Right hindlimb (tissue), 1 donor: ENCODE data around the gene KIAA0232.
"Not testable (repeated sequence)": the region's sequence is repeated elsewhere in the genome, so short reads cannot be mapped to it uniquely, and the experiment has no call there.

Source experiments
- DNase-seq: peaks from one replicate; pipeline ENCODE4 v3.0.0-alpha.2; 2018

Gene KIAA0232

DNA sequence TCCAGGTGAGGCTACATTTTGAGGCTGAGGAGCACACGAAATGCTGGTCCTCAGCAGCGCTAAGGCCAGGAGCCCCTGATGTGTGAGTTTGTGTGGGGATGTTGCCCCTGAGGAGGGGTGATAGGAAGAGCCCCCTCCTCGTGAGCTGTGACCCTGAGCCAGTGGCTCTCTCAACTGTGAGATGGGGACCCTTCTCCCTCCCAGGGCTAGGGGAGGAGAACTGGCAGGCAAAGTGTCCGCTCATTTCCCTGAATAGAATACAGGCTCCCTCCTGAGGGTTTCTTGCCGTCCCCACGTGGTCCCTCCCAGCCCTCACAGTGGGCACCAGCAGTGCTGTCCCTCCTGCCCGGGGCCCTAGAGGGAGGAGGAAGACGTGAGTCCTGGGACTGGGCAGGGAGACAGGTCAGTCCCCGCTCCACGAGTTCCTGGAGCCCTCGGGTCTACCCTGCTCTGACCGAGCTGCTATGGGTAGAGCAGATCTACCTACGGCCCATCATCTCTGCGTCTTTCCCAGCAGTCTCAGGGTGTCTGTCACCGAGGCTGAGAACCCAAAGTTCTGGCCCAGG, 106.1 kb downstream of the KIAA0232 start:
- no peak for DNase-seq

DNA sequence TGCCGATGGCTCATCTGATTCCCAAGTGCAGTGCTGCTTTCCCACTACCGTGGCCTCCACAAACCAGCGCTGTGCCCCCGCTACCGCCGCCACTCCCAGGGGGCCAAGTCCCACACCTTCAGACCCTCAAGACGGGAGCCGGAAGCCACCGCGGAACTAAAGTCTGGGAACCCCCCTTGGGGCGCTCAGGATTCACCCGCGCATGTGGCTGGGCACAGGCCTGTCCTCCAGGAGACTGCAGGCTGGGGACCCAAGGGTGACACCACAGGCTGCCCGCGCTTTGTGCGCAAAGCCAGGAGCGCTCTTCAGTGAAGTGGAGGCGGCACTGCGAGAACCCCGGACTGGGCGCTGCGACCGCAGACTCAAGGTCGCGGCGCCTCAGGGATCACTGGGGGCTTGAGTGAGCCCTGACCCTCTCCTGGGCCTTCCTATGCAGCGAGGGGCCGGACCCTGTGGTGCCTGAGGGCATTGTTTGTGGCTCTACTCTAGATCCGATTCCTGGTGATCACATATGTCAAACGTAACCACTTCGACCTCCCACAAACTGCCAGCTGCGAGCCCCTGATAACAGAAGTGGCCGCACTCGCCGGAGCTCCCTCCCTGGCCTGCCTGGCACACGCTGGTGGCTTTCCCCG, 106.7 kb downstream of the KIAA0232 start:
- no peak for DNase-seq

DNA sequence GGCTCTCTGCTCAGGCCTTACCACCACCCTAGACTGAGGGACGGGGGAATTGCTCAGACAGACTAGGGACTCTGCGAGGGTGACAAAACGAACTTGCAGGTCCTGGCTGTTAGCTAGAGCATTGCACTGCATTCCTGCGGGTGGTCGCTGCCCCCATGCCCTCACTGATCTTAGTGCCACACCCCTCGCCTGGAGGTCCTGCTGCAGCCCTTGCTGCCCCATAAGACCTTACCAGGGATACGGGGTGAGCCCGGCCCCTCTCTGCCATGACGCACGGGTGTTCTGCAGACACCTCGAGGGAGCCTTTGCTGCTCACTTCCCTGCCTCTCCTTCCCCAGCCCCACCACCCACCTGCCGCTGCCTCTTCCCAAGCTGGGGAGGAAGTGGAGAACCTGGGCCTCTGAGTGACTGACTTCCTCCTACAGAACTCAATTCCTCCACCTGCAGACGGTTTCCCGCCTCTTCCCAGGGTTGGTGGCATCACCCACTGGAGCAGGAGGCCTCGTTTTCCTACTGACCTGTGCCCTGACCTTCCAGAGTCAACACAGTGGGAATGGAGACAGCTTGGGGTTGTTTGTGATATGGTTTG, 107.3 kb downstream of the KIAA0232 start:
- DNase-seq = no peak

DNA sequence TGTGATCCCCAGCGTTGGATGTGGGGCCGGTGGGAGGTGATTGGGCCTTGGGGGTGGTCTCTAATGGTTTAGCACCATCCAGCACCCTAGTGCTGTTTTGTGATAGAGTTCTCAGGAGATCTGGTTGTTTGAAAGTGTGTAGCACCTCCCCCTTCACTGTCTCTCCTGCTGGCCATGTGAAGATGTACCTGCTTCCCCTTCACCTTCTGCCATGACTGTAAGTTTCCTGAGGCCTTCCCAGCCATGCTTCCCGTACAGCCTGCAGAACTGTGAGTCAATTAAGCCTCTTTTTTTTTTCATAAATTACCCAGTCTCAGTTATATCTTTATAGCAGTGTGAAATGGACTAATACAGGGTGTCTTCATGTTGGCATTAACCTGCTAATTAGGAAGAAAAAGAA, 107.8 kb downstream of the KIAA0232 start:
- no peak for DNase-seq

DNA sequence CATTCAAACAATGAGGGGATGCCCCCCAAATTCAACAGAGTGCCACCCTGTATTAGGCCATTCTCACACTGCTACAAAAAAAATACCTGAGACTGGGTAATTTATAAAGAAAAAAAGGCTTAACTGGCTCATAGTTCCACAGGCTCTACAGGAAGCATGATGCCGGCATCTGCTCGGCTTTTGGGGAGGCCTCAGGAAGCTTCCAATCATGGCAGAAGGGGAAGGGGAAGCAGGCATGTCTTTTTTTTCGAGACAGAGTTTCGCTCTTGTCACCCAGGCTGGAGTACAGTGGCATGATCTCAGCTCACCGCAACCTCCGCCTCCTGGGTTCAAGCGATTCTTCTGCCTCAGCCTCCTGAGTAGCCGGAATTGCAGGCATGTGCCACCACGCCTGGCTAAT, 108.4 kb downstream of the KIAA0232 start:
- DNase-seq = not testable (repeated sequence)

DNA sequence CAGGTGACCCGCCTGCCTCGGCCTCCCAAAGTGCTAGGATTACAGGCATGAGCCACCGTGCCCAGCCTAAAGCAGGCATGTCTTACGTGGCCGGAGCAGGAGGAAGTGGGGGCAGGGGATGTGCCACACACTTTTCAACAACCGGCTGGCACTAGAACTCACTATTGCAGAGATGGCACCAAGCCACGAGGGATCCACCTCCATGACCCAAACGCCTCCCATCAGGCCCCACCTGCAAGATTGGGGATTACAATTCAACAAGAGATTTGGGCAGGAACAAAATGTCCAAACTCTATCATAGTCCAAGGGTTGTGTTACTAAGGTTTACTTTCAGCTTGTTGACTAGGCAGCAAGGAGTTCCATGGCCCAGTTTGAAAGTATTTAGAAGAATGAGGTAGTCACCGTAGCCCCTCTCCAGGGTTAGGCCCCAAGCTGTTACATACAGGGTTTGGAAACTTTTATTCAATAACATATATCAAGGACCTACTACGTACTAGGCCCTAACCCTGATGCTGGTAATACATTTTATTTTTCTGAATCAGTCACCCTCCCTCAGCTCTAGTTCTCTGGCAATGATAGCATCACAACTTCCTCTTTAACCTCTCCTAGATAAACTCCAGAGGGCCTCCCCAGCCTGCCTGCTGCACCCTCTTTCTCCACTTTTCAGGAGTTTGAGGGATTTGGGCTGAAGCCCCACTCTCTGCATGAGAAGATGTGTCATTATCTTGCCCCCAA, 109.1 kb downstream of the KIAA0232 start:
- no peak for DNase-seq

DNA sequence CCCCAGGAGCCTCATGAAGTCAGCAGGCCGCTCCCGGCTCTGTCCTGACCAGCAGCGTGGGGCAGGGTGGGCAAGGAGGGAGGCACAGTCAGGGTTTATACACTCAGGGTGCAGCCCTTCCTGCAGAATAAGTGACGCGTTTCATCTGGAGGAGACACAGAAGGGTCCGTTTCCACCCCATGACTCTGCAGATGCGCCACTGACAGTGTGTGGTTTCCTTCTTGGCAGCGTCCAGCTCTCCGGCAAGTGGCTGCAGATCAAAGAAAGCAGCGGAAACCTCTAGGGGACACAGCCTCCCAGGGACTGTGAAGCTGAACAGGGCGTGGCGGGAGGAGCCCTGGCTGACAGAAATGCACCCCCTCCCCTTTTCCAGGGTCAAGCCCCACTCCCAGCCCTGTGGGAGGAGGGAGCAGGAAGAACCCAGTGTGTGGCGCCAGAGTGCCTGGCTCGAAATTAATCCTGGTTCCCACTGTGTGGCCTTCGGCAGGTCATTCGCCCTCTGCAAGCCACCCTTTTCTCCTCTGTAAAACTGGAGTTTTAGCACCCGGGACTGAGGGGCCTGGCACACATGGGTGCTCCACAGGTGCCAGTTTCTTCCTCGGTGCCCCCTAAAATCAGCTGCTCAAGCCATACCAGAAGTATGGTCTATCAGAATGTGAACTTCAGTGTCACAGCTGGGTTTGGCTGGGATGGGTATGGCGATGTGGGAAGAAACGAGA, 109.8 kb downstream of the KIAA0232 start:
- no peak for DNase-seq

DNA sequence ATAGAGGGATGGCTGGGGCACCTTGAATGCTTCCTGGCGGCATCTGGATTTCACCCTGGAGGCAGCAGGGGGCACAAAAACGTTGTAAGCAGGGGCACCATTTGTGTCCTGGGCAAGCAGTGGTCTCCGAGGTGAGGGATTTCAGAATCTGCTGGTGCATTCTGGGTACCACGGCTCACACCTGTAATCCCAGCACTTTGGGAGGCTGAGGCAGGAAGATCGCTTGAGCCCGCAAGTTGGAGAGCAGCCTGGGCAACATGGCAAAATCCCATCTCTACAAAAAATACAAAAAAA, 110.3 kb downstream of the KIAA0232 start:
- no peak for DNase-seq

DNA sequence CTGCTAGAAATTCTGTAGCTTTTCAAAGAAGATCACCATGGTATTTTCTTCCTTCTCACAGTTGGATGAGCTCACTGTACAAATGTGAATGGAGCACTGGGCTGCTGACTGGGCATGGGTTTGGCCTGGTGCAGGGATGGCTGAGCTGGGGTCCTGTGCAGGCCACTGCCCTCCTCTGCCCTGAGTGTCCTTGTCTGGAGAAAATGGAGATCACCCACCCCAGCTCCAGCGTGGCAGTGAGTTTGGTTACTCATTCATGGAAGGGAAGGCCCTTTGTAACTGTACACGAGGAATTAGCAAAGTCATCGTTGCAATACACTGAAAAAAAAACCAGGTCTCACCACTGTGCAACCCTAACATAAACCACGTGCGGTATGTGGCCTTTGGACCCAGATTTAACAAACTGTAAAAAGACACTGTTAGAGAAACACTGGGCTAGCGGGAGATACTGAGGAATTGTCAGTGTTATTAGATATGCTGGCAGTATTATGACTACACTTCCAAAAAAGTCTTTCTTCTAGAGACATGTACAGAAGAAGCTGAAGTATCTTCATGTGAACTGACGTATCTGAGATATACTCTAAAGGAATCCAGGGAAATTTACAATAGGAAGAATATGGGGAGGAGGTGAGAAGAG, 111.0 kb downstream of the KIAA0232 start:
- DNase-seq = no peak

DNA sequence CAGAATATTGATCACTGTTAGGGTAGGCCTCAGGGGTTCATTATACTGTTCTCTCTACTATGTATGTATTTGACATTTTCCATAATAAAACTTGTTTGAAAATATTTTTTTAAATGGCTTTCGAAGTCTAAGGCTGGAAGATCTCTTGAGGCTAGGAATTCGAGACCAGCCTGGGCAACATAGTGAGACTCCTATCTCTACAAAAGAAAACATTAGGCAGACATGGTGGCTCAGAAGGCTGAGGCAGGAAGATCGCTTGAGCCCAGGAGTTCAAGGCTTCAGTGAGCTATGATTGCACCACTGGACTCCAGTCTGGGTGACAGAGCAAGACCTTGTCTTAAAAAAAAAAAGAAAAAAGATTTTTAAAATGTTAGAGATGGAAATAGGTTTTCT, 111.6 kb downstream of the KIAA0232 start:
- DNase-seq = no peak

DNA sequence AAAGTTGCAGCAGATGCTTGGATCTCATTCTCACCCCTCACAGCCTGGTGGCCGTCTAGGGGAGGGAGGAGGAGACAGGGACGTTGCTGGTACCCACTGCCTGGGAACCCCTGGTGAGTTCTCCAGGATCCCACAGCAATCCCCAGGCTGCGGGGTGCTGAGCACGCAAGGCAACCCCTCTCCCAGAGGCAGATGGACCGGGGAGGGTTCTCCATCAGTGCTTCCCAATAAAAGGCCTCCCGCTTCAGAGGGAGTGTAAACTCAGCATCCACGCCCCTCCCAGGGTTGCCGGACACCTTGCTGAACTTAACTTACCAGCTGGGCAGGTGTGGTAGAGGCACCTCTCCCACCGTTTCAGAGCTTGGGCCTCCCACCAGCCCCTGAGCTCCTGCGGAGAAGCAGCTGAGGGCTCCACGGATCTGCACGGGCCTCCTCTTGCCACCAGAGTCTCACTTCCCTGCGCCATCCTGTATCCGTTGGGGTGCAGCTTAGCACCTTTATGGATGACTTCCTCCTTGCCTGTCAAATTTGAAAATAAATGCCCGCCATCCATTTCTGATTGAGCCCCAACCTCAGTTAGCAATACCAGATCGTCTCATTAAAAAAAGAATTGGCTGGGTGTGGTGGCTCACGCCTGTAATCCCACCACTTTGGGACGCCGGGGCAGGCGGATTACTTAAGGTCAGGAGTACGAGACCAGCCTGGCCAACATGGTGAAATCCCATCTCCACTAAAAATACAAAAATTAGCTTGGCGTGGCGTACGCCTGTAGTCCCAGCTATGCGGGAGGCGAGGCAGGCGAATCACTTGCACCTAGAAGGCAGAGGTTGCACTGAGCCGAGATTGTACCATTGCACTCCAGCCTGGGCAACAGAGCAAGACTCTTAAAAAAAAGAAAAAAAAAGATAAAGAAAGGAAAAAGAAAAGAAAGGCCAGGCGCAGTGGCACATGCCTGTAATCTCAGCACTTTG, 112.3 kb downstream of the KIAA0232 start:
- no peak for DNase-seq

DNA sequence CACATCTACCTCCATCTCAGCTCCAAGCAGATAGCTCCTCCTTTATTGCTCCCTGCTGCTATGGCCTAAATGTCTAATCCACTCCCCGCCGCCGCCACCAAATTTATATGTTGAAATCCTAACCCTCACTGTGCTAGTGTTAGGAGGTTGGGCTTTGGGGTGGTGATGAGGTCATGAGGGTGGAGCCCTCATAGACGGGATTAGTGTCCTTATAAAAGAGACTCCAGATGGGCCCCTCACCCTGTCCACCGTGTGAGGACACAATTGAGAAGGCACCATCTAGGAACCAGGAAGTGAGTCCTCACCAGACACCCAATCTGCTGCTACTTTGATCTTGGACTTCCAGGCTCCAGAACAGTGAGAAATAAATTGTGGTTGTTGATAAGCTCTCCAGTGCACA, 113.5 kb downstream of the KIAA0232 start:
- DNase-seq = no peak

DNA sequence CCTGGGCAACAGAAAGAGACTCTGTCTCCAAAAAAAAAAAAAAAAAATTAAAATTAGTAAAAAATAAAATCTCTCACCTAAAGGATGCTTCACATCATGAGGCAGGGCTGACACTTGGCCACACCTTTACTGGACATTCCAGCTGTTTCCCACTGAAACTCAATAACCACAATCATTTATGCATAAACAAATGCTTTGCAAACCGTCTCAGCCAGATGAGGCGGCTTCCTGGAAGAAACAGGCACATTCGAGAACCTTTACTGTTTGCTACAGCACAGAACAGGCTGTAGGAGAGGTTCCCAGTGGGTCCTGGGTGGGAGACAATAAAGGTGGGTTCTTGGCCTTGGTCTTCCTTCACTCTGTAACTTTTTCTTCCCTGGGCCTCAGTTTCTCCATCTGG, 116.2 kb downstream of the KIAA0232 start:
- no peak for DNase-seq

DNA sequence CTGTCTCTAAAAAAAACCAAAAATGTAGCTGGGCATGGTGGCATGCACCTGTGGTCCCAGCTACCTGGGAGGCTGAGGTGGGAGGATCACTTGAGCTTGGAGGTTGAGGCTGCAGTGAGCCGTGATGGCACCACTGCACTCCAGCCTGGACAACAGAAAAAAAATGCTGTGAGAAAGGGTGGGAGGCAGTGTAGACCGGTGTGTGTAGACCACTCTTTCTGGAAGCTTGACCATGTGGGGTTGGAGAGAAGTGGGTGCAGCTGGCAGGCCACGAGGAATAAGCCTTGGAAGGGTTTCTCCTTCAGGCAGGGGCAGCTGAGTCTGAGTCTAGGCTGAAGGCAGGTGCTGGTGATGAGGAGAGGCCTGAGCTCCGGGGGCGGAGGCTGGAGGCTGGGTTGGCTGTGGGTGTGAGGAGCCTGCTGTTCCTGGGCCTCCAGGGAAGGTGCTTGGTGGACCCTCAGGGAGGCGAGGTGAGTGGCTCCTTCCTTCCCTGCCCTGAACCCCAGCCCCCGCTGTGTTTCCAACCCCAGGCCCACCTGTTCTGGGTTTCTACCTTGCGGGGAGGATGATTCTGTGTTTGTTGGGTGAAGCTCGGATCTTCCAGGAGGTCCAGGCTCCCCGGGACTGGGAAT, 117.8 kb downstream of the KIAA0232 start:
- no peak for DNase-seq

DNA sequence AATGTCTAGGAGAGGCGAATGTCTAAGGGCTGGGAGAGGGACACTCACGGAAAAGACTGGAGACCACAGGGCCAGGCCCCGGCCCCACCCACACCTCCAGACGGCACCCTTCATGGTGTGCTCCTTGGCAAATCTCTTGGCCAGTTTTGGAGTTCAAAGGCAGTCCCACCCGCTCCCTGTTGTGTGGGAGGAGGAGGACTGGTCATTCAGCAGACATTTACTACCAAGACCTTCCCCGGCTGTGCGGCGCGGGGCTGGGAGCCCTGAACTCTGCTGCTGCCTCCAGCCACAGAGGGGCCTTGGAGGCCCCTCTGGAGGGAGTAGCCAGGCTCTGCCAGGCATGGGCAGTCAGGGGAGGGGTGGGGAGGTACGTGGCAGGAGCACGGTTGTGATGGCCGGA, 118.4 kb downstream of the KIAA0232 start:
- DNase-seq = no peak

DNA sequence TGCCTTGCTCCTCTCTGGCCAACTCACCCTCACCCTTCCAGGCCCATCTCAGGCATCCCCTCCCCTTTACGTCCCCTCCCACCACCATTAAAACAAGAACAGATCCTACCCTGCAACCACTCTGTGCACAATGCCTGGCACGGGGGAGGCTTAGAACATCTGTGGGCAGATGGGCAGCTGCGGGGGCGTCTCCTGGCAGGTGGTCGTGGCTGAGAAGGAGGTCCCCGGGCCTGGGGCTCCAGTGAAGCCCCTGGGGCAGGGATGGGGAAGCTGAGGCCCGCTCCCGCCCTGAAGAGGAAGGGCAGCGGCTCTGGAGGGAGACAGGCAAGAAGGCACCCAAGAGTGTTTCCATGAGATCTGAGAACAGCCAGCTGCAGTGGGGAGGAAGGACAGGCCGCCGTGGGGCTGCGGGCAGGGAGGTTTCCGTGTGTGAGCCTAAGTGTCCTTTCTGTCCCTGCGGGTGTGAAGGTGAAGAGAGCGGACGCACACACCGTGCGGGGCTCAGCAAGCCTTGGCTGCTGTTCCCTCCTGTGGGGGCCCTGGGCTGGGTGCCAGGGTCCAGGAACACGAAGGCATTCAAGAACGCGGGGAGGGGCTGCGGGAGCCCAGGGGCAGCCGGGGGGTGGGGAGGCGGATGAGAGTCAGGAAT, 119.3 kb downstream of the KIAA0232 start:
- no peak for DNase-seq

DNA sequence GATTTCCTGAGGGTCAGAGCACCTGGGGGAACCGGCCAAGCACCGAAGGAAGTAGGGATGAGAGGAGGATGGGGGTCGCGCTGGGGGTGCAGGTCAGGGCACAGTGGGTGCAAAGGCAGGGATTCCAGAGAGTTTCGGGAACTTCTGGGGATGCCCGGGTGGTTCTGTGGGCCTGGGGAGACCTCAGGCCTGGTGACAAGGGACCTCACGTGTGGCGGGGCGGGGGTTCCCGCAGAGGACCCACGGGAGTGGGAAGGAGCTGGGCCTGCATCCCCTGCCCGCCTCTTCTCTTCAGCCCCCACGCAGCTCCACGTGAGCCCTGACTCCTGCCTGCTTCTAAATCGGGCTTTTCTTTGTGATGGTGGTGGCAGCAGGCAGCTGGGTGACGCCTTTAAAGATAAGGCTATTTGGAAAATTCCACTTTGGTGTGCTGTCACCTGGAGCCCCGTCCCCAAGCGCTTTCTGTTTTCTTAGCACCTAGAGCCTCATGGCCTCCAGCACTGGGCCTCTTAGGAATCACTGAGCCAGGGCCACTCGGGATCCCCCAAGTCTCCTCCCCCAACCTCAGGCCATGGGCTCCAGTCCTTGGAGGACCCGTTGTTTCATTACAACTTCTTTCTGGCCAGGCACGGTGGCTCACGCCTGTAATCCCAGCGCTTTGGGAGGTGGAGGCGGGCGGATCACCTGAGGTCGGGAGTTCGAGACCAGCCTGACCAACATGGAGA, 120.0 kb downstream of the KIAA0232 start:
- DNase-seq = no peak

DNA sequence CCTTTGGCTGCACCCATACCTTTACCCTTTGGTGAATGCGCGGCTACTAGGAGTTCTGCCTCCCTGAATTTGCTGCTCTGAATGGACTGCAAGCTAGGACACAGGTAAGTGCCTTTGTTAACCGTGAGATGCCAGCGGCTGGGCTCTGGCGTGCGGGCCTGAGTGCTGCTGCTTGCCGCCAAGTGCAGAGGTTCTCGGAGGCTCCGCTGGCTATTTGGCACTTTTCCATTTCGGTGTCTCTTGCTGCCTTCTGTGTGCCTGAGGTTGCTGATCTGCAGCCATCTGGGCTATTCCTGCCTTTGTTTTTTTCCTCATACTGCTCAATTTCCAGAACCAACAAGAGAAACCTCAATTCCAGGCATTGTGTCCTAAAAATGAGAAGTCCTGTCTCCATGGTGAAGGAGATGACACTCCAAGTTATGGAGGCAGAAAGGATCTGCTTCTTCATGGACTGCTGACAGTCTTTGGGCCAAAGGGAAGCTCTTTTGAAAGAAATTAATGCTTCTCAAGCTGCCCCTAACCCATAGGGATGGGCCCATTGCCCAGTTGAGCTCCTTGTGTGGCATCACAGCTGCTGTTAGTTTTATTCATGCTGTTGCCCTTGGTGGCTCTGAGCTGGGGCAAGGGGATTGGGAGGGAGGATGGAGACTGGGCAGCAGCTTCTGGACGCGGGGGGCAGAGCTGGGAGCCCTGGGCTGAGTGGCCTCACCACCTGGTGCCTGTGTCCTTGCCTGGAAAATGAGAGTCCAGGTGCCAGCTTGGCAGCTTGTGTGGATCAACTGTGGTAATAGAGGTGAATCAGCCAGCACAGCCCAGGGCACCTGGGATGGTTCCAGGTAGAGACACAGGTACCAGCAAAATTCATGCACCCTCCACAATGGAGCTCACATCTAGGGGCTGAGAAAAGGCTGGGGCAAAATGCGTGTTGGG, 123.3 kb downstream of the KIAA0232 start:
- DNase-seq = no peak

DNA sequence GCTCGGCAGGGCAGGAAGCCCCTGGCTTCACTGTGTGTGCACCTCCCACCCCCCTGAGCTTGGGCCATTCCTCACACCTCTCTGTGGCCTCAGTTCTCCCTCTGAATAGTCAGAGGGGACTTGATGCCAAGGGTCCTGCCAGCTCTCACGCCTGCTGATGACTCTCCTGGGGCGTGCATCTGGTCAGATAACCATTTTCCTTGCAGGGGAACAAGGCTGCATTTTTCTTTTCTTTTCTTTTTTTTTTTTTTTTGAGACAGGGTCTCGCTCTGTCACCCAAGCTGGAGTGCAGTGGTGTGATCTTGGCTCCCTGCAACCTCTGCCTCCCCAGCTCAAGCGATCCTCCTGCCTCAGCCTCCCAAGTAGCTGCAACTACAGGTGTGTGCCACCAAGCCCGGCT, 124.0 kb downstream of the KIAA0232 start:
- not testable (repeated sequence) for DNase-seq
